Panc1 (cell line): ENCODE measurements around the gene TMEM236. TPM values are rescaled to one million over a fixed set of nuclear protein-coding genes. Genes with fewer than 3 reads are reported as not detected.
A peak's percentile ranks its signal among the peaks of the same experiment; 100 is the strongest.

Source experiments
- ATAC-seq: fragments of 200-7000 bp; cut with Tn5 transposase; 2 replicates; pipeline ENCODE4 v1.9.1; 2020; ENCODE audit warnings: mild to moderate bottlenecking, moderate library complexity
- BruUV-seq: library from RNA; stranded (reverse); fragments of 400-500 nt; replicated peaks from 2 replicates; lab custom pipeline; 2021; lab: Mats Ljungman, UMichigan
- CTCF ChIA-PET: fragments of 300-600 bp; sonication (Branson Sonifier 250); formaldehyde crosslinking; loops from one replicate; lab custom pipeline; 2022; ENCODE audit warnings: antibody characterized with exemption; lab: Charles Lee
- POLR2A ChIA-PET: fragments of 300-600 bp; sonication (Branson Sonifier 250); formaldehyde crosslinking; loops from one replicate; lab custom pipeline; 2022; ENCODE audit warnings: antibody characterized with exemption; lab: Charles Lee
- DNase-seq: peaks from one replicate; pipeline ENCODE4 v3.0.0-alpha.2; 2010; ENCODE audit warnings: low read depth, low spot score
- H3K27ac ChIP-seq: 2 replicates; pipeline ENCODE4 v1.5.1; 2011; ENCODE audit warnings: mild to moderate bottlenecking, low read length, inconsistent platforms
- H3K27me3 ChIP-seq: fragments of 200-500 bp; sonication (Bioruptor generic); 2 replicates; pipeline ENCODE4 v1.6.0; 2014; ENCODE audit warnings: low read length, inconsistent platforms; ENCODE audit not compliant: control insufficient read depth, insufficient read depth
- H3K36me3 ChIP-seq: fragments of 200-500 bp; sonication (Bioruptor generic); 2 replicates; pipeline ENCODE4 v1.5.1; 2014; ENCODE audit warnings: inconsistent platforms, mild to moderate bottlenecking, low read length, moderate library complexity; ENCODE audit not compliant: control insufficient read depth, insufficient read depth
- H3K4me1 ChIP-seq: 2 replicates; pipeline ENCODE4 v1.5.1; 2011; ENCODE audit warnings: inconsistent platforms, mild to moderate bottlenecking, low read length, moderate library complexity; ENCODE audit not compliant: control insufficient read depth, insufficient read depth
- H3K4me3 ChIP-seq, 2 experiments: 2 replicates each; pipeline ENCODE4 v1.5.1; 2011 to 2012; ENCODE audit warnings: low read depth in 2 of 2, low read length in 2 of 2, mild to moderate bottlenecking in 2 of 2, inconsistent platforms in 1 of 2, moderate library complexity in 1 of 2
- H3K9me3 ChIP-seq: fragments of 200-500 bp; sonication (Bioruptor generic); 2 replicates; pipeline ENCODE4 v1.5.1; 2014; ENCODE audit warnings: low read depth, mild to moderate bottlenecking, inconsistent platforms, low read length, moderate library complexity; ENCODE audit not compliant: control insufficient read depth, insufficient read depth
- CTCF ChIP-seq: fragments of 450-650 bp; IDR thresholded peaks from 2 replicates; pipeline ENCODE4 v1.5.1; 2017; ENCODE audit warnings: mild to moderate bottlenecking
- POLR2AphosphoS5 ChIP-seq: IDR thresholded peaks from 2 replicates; pipeline ENCODE4 v1.6.1; 2012; ENCODE audit warnings: mild to moderate bottlenecking, low read depth, low read length, moderate library complexity
- SIN3A ChIP-seq: IDR thresholded peaks from 2 replicates; pipeline ENCODE4 v1.6.1; 2012; ENCODE audit warnings: low read depth, mild to moderate bottlenecking, low read length, moderate library complexity, borderline replicate concordance; ENCODE audit not compliant: insufficient read depth
- TCF7L2 ChIP-seq: IDR thresholded peaks from 2 replicates; pipeline ENCODE4 v1.6.1; 2011; ENCODE audit warnings: mild to moderate bottlenecking, low read depth, low read length, inconsistent platforms
- in situ Hi-C: cut with HindIII; loops from 2 replicates; pipeline ENCODE4 v1.10.0; 2016; ENCODE audit warnings: low sequenced_read_pairs, low pct_unique_long_range_greater_than_20kb
- intact Hi-C: fragments of 100-400 bp; cut with micrococcal nuclease; formaldehyde crosslinking; loops from one replicate; pipeline ENCODE4 v1.10.0; 2022; ENCODE audit not compliant: unreplicated experiment
- total RNA-seq: library from RNA; stranded (reverse); gene quantifications from one replicate; pipeline ENCODE4 v1.2.1, GENCODE V29; 2021; ENCODE audit not compliant: unreplicated experiment
- TF ChIP-seq, protein P1 (sequence below), 2 experiments: IDR thresholded peaks; 2 replicates each; pipeline ENCODE4 v1.6.1; 2011 to 2012; ENCODE audit warnings: low read depth in 2 of 2, control low read depth in 1 of 2, low read length in 1 of 2, mild to moderate bottlenecking in 1 of 2, moderate library complexity in 1 of 2; ENCODE audit not compliant: insufficient read depth in 1 of 2

TMEM236 gene
- total RNA-seq, 1 experiment from 2014 or later = 0.05 TPM

GRCh38 chr10:17790651-17791050 lies 38.6 kb downstream of the TMEM236 start:
- CTCF ChIA-PET = no interaction called here
- peaks cover 20% of the 10 kb centered on the region for H3K4me1 ChIP-seq

DNA sequence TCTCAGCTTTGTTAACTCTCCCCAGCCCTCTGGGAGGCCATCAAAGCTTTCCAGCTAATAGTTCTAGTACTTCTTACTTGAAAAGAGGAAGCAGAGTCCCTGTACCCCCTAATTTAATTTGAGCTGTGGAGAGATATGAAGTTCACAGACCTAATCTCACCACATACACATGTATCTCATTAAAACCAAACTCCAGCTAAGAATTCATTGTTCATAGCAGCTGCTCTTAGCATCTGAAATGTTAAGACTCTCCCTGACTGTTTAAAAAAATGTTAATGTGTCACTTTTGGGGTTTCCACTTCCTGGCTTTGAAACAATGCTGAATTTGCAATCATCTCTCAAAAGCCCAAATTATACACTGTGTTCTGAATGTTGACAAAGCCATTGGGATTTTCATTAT lies 41.0 kb downstream of the TMEM236 start:
- intact Hi-C loops = no loop called here
- TF ChIP-seq CTCF = no peak
- no peak for TF ChIP-seq TCF7L2
- TF ChIP-seq SIN3A = no peak
- TF ChIP-seq, protein P1, sequence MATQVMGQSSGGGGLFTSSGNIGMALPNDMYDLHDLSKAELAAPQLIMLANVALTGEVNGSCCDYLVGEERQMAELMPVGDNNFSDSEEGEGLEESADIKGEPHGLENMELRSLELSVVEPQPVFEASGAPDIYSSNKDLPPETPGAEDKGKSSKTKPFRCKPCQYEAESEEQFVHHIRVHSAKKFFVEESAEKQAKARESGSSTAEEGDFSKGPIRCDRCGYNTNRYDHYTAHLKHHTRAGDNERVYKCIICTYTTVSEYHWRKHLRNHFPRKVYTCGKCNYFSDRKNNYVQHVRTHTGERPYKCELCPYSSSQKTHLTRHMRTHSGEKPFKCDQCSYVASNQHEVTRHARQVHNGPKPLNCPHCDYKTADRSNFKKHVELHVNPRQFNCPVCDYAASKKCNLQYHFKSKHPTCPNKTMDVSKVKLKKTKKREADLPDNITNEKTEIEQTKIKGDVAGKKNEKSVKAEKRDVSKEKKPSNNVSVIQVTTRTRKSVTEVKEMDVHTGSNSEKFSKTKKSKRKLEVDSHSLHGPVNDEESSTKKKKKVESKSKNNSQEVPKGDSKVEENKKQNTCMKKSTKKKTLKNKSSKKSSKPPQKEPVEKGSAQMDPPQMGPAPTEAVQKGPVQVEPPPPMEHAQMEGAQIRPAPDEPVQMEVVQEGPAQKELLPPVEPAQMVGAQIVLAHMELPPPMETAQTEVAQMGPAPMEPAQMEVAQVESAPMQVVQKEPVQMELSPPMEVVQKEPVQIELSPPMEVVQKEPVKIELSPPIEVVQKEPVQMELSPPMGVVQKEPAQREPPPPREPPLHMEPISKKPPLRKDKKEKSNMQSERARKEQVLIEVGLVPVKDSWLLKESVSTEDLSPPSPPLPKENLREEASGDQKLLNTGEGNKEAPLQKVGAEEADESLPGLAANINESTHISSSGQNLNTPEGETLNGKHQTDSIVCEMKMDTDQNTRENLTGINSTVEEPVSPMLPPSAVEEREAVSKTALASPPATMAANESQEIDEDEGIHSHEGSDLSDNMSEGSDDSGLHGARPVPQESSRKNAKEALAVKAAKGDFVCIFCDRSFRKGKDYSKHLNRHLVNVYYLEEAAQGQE (IDR thresholded peaks at IDR 0.05; ENCODE audit: insufficient read depth in 1 of 2, low read depth in 2 of 2, low read length in 1 of 2) = no peak
- TF ChIP-seq POLR2AphosphoS5 = no peak
- ChIA-PET CTCF (no interaction called here), POLR2A (no interaction called here)
- H3K9me3 ChIP-seq = no peaks in the 10 kb centered on the region
- H3K27ac ChIP-seq = peak overlapping the region; percentile 66; the same call in 1 of the 2 replicates
- no peaks in the 10 kb centered on the region for H3K36me3 ChIP-seq
- no peak overlapping the region for H3K4me3 ChIP-seq
- no peak for ATAC-seq
- H3K4me1 ChIP-seq = peaks cover 17% of the 10 kb centered on the region
- no peaks in the 10 kb centered on the region for H3K27me3 ChIP-seq
- no peak for DNase-seq
- in situ Hi-C loops = no loop called here
- BruUV-seq = no TSS peak

More at GRCh38 chr10:17790651-17791050, 38.6 kb downstream of the TMEM236 start:
- Histone ChIP-seq H3K27me3 (no peaks in the 10 kb centered on the region), H3K9me3 (no peaks in the 10 kb centered on the region), H3K27ac (peak overlapping the region; percentile 39; the same call in 1 of the 2 replicates), H3K4me3 (no peak overlapping the region), H3K36me3 (no peaks in the 10 kb centered on the region)
- BruUV-seq = no TSS peak
- no peak for ATAC-seq
- no peak for DNase-seq
- in situ Hi-C loops (no loop called here), intact Hi-C loops (no loop called here)
- POLR2A ChIA-PET = no interaction called here
- TF ChIP-seq POLR2AphosphoS5 (no peak), SIN3A (no peak), CTCF (no peak), TCF7L2 (no peak)
- TF ChIP-seq, protein P1 (IDR thresholded peaks at IDR 0.05; ENCODE audit: insufficient read depth in 1 of 2, low read depth in 2 of 2, low read length in 1 of 2) = no peak
